HEK293 (cell line): Measurements from ENCODE around the gene LMTK3.
A peak's percentile ranks its signal among the peaks of the same experiment; 100 is the strongest.

Experiments
- CTCF ChIA-PET: fragments of 350-600 bp; formaldehyde crosslinking; extraction: SDS; loops from one replicate; lab custom pipeline; 2021; ENCODE audit warnings: antibody characterized with exemption; lab: Yijun Ruan, JAX
- POLR2A ChIA-PET: fragments of 300-600 bp; formaldehyde crosslinking; extraction: SDS; loops from one replicate; lab custom pipeline; 2020; ENCODE audit warnings: antibody characterized with exemption, inconsistent platforms; lab: Yijun Ruan, JAX
- H3K27ac ChIP-seq: fragments of 200-500 bp; sonication (Bioruptor generic); 2 replicates; pipeline ENCODE4 v1.5.1; 2014; ENCODE audit warnings: low read depth, low read length, control low read depth, inconsistent platforms; ENCODE audit errors: extremely low read depth
- H3K36me3 ChIP-seq, 2 experiments: fragments of 200-500 bp in 1 of 2; sonication (Bioruptor generic) in 1 of 2; 1 replicate in 1 of 2; 2 replicates in 1 of 2; pipeline ENCODE4 v1.5.1; 2014 to 2017; ENCODE audit warnings: inconsistent platforms in 2 of 2, low read length in 2 of 2; ENCODE audit not compliant: control insufficient read depth in 2 of 2, insufficient read depth in 1 of 2
- H3K4me1 ChIP-seq: fragments of 200-500 bp; sonication (Bioruptor generic); 2 replicates; pipeline ENCODE4 v1.5.1; 2014; ENCODE audit warnings: mild to moderate bottlenecking, low read length, inconsistent platforms; ENCODE audit not compliant: control insufficient read depth, insufficient read depth
- H3K4me3 ChIP-seq: 2 replicates; pipeline ENCODE4 v1.5.1; 2011; ENCODE audit warnings: low read depth, mild to moderate bottlenecking, control low read depth, low read length, moderate library complexity
- H3K9me3 ChIP-seq: fragments of 200-500 bp; sonication (Bioruptor generic); 2 replicates; pipeline ENCODE4 v1.5.1; 2014; ENCODE audit warnings: low read depth, low read length, inconsistent platforms; ENCODE audit not compliant: control insufficient read depth, insufficient read depth
- BCL6B ChIP-seq: fragments of 450-650 bp; formaldehyde crosslinking; IDR thresholded peaks from 2 replicates; pipeline ENCODE4 v1.5.1; 2017; ENCODE audit warnings: missing biosample characterization, missing genetic modification characterization
- GFI1B ChIP-seq: fragments of 450-650 bp; formaldehyde crosslinking; IDR thresholded peaks from 2 replicates; pipeline ENCODE4 v1.5.1; 2016; ENCODE audit warnings: missing biosample characterization, missing genetic modification characterization
- HOXA7 ChIP-seq: sonication (generic); formaldehyde crosslinking; IDR thresholded peaks from 2 replicates; pipeline ENCODE4 v1.8.1; 2022; ENCODE audit warnings: missing genetic modification reagents, borderline replicate concordance
- KLF1 ChIP-seq: fragments of 450-650 bp; formaldehyde crosslinking; IDR thresholded peaks from 2 replicates; pipeline ENCODE4 v1.5.1; 2016; ENCODE audit warnings: missing biosample characterization, missing genetic modification characterization
- PRDM10 ChIP-seq: fragments of 450-650 bp; formaldehyde crosslinking; IDR thresholded peaks from 2 replicates; pipeline ENCODE4 v1.5.1; 2016; ENCODE audit warnings: missing biosample characterization, missing genetic modification characterization
- PRDM6 ChIP-seq: fragments of 450-650 bp; formaldehyde crosslinking; IDR thresholded peaks from 2 replicates; pipeline ENCODE4 v1.5.1; 2017; ENCODE audit warnings: missing biosample characterization, missing genetic modification characterization
- SCRT2 ChIP-seq: fragments of 450-650 bp; formaldehyde crosslinking; IDR thresholded peaks from 2 replicates; pipeline ENCODE4 v1.5.1; 2016; ENCODE audit warnings: missing biosample characterization, missing genetic modification characterization
- ZBTB8A ChIP-seq: fragments of 450-650 bp; formaldehyde crosslinking; IDR thresholded peaks from 2 replicates; pipeline ENCODE4 v1.5.1; 2016; ENCODE audit warnings: missing biosample characterization, missing genetic modification characterization
- ZFP41 ChIP-seq: fragments of 450-650 bp; formaldehyde crosslinking; IDR thresholded peaks from 2 replicates; pipeline ENCODE4 v1.5.1; 2016; ENCODE audit warnings: missing biosample characterization, missing genetic modification characterization, borderline replicate concordance
- ZFP69B ChIP-seq: fragments of 450-650 bp; formaldehyde crosslinking; IDR thresholded peaks from 2 replicates; pipeline ENCODE4 v1.5.1; 2016; ENCODE audit warnings: missing biosample characterization, missing genetic modification characterization
- ZNF114 ChIP-seq: fragments of 450-650 bp; formaldehyde crosslinking; IDR thresholded peaks from 2 replicates; pipeline ENCODE4 v1.5.0; 2017; ENCODE audit warnings: missing biosample characterization, missing genetic modification characterization
- ZNF248 ChIP-seq: fragments of 450-650 bp; formaldehyde crosslinking; IDR thresholded peaks from 2 replicates; pipeline ENCODE4 v1.5.1; 2017; ENCODE audit warnings: missing biosample characterization, missing genetic modification characterization
- ZNF37A ChIP-seq: fragments of 450-650 bp; IDR thresholded peaks from 2 replicates; pipeline ENCODE4 v1.5.1; 2018; ENCODE audit warnings: missing biosample characterization, missing genetic modification characterization
- ZNF48 ChIP-seq: fragments of 450-650 bp; formaldehyde crosslinking; IDR thresholded peaks from 2 replicates; pipeline ENCODE4 v1.5.1; 2016; ENCODE audit warnings: missing biosample characterization, missing genetic modification characterization
- ZNF514 ChIP-seq: fragments of 450-650 bp; formaldehyde crosslinking; IDR thresholded peaks from 2 replicates; pipeline ENCODE4 v1.5.1; 2016; ENCODE audit warnings: missing biosample characterization, missing genetic modification characterization
- ZNF529 ChIP-seq: fragments of 450-650 bp; formaldehyde crosslinking; IDR thresholded peaks from 2 replicates; pipeline ENCODE4 v1.5.1; 2017; ENCODE audit warnings: missing genetic modification characterization, missing biosample characterization; ENCODE audit not compliant: insufficient replicate concordance
- ZNF692 ChIP-seq: fragments of 450-650 bp; formaldehyde crosslinking; IDR thresholded peaks from 2 replicates; pipeline ENCODE4 v1.5.1; 2016; ENCODE audit warnings: missing biosample characterization, missing genetic modification characterization
- ZNF792 ChIP-seq: fragments of 450-650 bp; formaldehyde crosslinking; IDR thresholded peaks from 2 replicates; pipeline ENCODE4 v1.5.1; 2016; ENCODE audit warnings: missing biosample characterization, missing genetic modification characterization
- TF ChIP-seq, protein P1 (sequence below): fragments of 450-650 bp; formaldehyde crosslinking; IDR thresholded peaks from 2 replicates; pipeline ENCODE4 v1.5.1; 2016; ENCODE audit warnings: missing biosample characterization, missing genetic modification characterization
- TF ChIP-seq, protein P2 (sequence below): fragments of 450-650 bp; formaldehyde crosslinking; IDR thresholded peaks from 2 replicates; pipeline ENCODE4 v1.5.1; 2017; ENCODE audit warnings: missing biosample characterization, mild to moderate bottlenecking, missing genetic modification characterization, moderate library complexity

LMTK3 gene

DNA sequence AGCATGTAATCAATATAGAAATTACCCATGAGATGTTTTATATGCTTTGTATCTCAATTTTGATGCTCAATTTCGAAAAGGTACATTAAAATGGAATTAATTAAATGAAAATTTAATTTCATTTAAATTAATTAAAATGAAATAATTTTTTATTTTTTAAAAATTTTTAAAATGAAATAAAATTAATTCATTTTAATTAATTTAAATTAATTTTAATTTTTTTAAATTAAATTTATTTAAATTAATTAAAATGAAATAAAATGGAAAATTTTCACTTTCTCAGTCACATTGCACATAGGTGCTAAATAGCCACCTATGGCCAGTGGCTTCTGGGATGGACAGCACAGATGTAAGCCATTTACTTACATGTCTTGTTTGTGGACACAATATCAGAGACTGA is 36.1 kb upstream of the LMTK3 start:
- Histone ChIP-seq H3K36me3 (no peaks in the 10 kb centered on the region), H3K9me3 (no peaks in the 10 kb centered on the region), H3K4me1 (no peaks in the 10 kb centered on the region), H3K4me3 (no peak overlapping the region)
- CTCF ChIA-PET, result no interaction called here
- POLR2A ChIA-PET, result no interaction called here
- TF ChIP-seq ZNF514 (tag by site-specific recombination), result no peak
- no peak for TF ChIP-seq ZNF114
- TF ChIP-seq ZNF529, result no peak
- TF ChIP-seq GFI1B, result no peak
- TF ChIP-seq ZNF792 (tag by site-specific recombination), result no peak
- TF ChIP-seq ZFP69B (tag by site-specific recombination), result no peak
- TF ChIP-seq ZFP41, result no peak
- TF ChIP-seq BCL6B (tag by site-specific recombination), result no peak
- TF ChIP-seq, protein P1, sequence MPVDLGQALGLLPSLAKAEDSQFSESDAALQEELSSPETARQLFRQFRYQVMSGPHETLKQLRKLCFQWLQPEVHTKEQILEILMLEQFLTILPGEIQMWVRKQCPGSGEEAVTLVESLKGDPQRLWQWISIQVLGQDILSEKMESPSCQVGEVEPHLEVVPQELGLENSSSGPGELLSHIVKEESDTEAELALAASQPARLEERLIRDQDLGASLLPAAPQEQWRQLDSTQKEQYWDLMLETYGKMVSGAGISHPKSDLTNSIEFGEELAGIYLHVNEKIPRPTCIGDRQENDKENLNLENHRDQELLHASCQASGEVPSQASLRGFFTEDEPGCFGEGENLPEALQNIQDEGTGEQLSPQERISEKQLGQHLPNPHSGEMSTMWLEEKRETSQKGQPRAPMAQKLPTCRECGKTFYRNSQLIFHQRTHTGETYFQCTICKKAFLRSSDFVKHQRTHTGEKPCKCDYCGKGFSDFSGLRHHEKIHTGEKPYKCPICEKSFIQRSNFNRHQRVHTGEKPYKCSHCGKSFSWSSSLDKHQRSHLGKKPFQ (tag by site-specific recombination), result no peak
- TF ChIP-seq ZNF37A, result no peak
- no peak for TF ChIP-seq PRDM6 (tag by site-specific recombination)
- TF ChIP-seq, all 188 proteins: peak for 0
- H3K27ac ChIP-seq, result no peak overlapping the region

- H3K4me3 ChIP-seq, result no peak overlapping the region
- no peak for TF ChIP-seq ZNF48 (tag by site-specific recombination)
- TF ChIP-seq, protein P2, sequence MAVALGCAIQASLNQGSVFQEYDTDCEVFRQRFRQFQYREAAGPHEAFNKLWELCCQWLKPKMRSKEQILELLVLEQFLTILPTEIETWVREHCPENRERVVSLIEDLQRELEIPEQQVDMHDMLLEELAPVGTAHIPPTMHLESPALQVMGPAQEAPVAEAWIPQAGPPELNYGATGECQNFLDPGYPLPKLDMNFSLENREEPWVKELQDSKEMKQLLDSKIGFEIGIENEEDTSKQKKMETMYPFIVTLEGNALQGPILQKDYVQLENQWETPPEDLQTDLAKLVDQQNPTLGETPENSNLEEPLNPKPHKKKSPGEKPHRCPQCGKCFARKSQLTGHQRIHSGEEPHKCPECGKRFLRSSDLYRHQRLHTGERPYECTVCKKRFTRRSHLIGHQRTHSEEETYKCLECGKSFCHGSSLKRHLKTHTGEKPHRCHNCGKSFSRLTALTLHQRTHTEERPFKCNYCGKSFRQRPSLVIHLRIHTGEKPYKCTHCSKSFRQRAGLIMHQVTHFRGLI, result no peak
- TF ChIP-seq PRDM10 (tag by site-specific recombination), result peak; percentile 91
- no peak for TF ChIP-seq SCRT2 (tag by site-specific recombination)
- TF ChIP-seq KLF1 (tag by site-specific recombination), result peak; percentile 97
- no peak for TF ChIP-seq ZBTB8A (tag by site-specific recombination)
- 0 out of 2 replicates have a peak, but pooled peaks have one; percentile 44 for TF ChIP-seq ZNF692
- no peak for TF ChIP-seq ZNF248 (tag by site-specific recombination)
- no peak for TF ChIP-seq HOXA7 (CRISPR knock-in tag)
- TF ChIP-seq ZFP69B (tag by site-specific recombination), result 0 out of 2 replicates have a peak, but pooled peaks have one; percentile 16
- ChIA-PET CTCF (no interaction called here), POLR2A (no interaction called here)
- no peaks in the 10 kb centered on the region; the same call in 1 of the 2 replicates for H3K4me1 ChIP-seq
- H3K36me3 ChIP-seq, result no peaks in the 10 kb centered on the region
- no peaks in the 10 kb centered on the region for H3K9me3 ChIP-seq
- H3K27ac ChIP-seq, result no peak overlapping the region
Measured at GRCh38 chr19:48544856-48545750, 33.5 kb upstream of the LMTK3 start.
